ENCODE results near the gene NRCAM.

DNA sequence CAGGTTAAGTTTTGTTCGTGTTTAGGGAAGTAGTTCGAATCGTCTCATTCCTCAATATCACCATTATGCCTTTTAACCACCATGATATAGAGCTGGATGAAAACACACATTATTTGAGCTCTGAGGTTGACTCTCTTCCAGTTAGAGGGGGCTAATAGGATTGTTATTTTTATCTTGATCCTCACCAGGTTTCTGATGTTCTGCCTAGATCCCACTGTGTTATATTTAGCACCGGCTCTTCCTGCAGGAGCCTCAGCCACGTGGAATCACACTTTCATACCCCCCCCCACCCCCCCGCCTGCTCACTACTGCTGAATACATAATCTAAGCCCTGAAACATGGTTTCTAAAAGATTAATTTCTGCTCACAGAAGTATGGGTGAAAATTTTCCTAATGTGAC is 88.3 kb downstream of the NRCAM start:
- TF ChIP-seq FOXM1 (IDR thresholded peaks at IDR 0.05; ENCODE audit: borderline replicate concordance) (no peak), FOXA1 (IDR thresholded peaks at IDR 0.05) (no peak), BHLHE40 (IDR thresholded peaks at IDR 0.05; ENCODE audit: borderline replicate concordance) (no peak), TARDBP (IDR thresholded peaks at IDR 0.05) (no peak), FOXK2 (IDR thresholded peaks at IDR 0.05) (no peak), ARNT (IDR thresholded peaks at IDR 0.05) (no peak), CTBP1 (IDR thresholded peaks at IDR 0.05; ENCODE audit: borderline replicate concordance) (no peak), SP1 (IDR thresholded peaks at IDR 0.05) (no peak), SUZ12 (IDR thresholded peaks at IDR 0.05) (no peak)
